NCI-H1436 (cell line): ENCODE data around the gene AVPR2.

Experiments used
- DNase-seq: peaks from one replicate; lab custom pipeline; 2025; lab: John Stamatoyannopoulos, UW

The AVPR2 gene

GRCh38 chrX:153885968-153886903 is 18.2 kb upstream of the AVPR2 start, which contains the start of gene L1CAM:
Gene L1CAM (minus strand): TSS chrX:153886173. CDS start chrX:153875836, 10,337 bp downstream.
- no peak for DNase-seq

- no peak for DNase-seq
Measured at GRCh38 chrX:153886915-153887314, 17.6 kb upstream of the AVPR2 start.

- no peak for DNase-seq
Measured at GRCh38 chrX:153887385-153887784, 17.1 kb upstream of the AVPR2 start.

- DNase-seq = no peak
Measured at GRCh38 chrX:153888344-153888743, 16.1 kb upstream of the AVPR2 start.

GRCh38 chrX:153889123-153889522 is 15.3 kb upstream of the AVPR2 start:
- DNase-seq = no peak

- DNase-seq = no peak
Measured at GRCh38 chrX:153897899-153898298, 6.6 kb upstream of the AVPR2 start.

GRCh38 chrX:153900831-153901752 is 3.4 kb upstream of the AVPR2 start:
- DNase-seq = peak; percentile 72

- no peak for DNase-seq
Measured at GRCh38 chrX:153901753-153902140, 2.7 kb upstream of the AVPR2 start.

- no peak for DNase-seq
Measured at GRCh38 chrX:153902385-153902784, 2.1 kb upstream of the AVPR2 start.

- no peak for DNase-seq
Measured at GRCh38 chrX:153903238-153903980, 1.1 kb upstream of the AVPR2 start.

- no peak for DNase-seq
Measured at GRCh38 chrX:153905481-153906095, 1.1 kb downstream of the AVPR2 start.

- DNase-seq = no peak
Measured at GRCh38 chrX:153906126-153906917, 1.8 kb downstream of the AVPR2 start.

GRCh38 chrX:153907456-153907855 is 3.0 kb downstream of the AVPR2 start:
- no peak for DNase-seq

- DNase-seq = no peak
Measured at GRCh38 chrX:153908219-153908860, 3.9 kb downstream of the AVPR2 start.

- DNase-seq = no peak
Measured at GRCh38 chrX:153909024-153909979, 4.8 kb downstream of the AVPR2 start.

GRCh38 chrX:153909980-153910360 is 5.5 kb downstream of the AVPR2 start:
- DNase-seq = no peak

- DNase-seq = no peak
Measured at GRCh38 chrX:153910446-153910845, 6.0 kb downstream of the AVPR2 start.

- no peak for DNase-seq
Measured at GRCh38 chrX:153911798-153912197, 7.3 kb downstream of the AVPR2 start.

GRCh38 chrX:153913211-153913610 is 8.7 kb downstream of the AVPR2 start:
- no peak for DNase-seq
